ENCODE measurements around the gene KRTAP5-2. TPM values are rescaled to one million over a fixed set of nuclear protein-coding genes. Genes with fewer than 3 reads are reported as not detected.
"Not testable (repeated sequence)": the region's sequence is repeated elsewhere in the genome, so short reads cannot be mapped to it uniquely, and the experiment has no call there.

The KRTAP5-2 gene
- total RNA-seq, 1 donor from 2014 or later = not detected

- no peak for DNase-seq (ENCODE audit: low spot score in 2 of 2, unreplicated experiment in 2 of 2)
- H3K27ac Mint-ChIP-seq = no peak overlapping the region
- no peak for TF ChIP-seq CTCF (IDR thresholded peaks at IDR 0.05; ENCODE audit: unreplicated experiment)
- peaks cover 7% of the 10 kb centered on the region for H3K4me1 Mint-ChIP-seq
- H3K9me3 Mint-ChIP-seq = no peaks in the 10 kb centered on the region
- H3K4me3 Mint-ChIP-seq = no peak overlapping the region
- peaks cover 54% of the 10 kb centered on the region for H3K27me3 Mint-ChIP-seq (ENCODE audit: low read depth)
- H3K36me3 Mint-ChIP-seq = no peaks in the 10 kb centered on the region
Measured at GRCh38 chr11:1624621-1625020, 26.5 kb upstream of the KRTAP5-2 start.

- H3K27ac Mint-ChIP-seq = no peak overlapping the region
- no peak overlapping the region for H3K4me3 Mint-ChIP-seq
- H3K9me3 Mint-ChIP-seq = no peaks in the 10 kb centered on the region
- H3K4me1 Mint-ChIP-seq = peaks cover 7% of the 10 kb centered on the region
- TF ChIP-seq CTCF (IDR thresholded peaks at IDR 0.05; ENCODE audit: unreplicated experiment) = no peak
- no peaks in the 10 kb centered on the region for H3K36me3 Mint-ChIP-seq
- DNase-seq (ENCODE audit: low spot score in 2 of 2, unreplicated experiment in 2 of 2) = no peak
- H3K27me3 Mint-ChIP-seq (ENCODE audit: low read depth) = peaks cover 51% of the 10 kb centered on the region
Measured at GRCh38 chr11:1623716-1624115, 25.6 kb upstream of the KRTAP5-2 start.

- peaks cover 46% of the 10 kb centered on the region for H3K27me3 Mint-ChIP-seq (ENCODE audit: low read depth)
- no peak within 1 kb of the TSS for H3K27ac Mint-ChIP-seq
- no peak within 1 kb of the TSS for H3K4me3 Mint-ChIP-seq
- peaks cover 7% of the 10 kb centered on the region for H3K4me1 Mint-ChIP-seq
- peaks cover 5% of the 10 kb centered on the region for H3K9me3 Mint-ChIP-seq
- DNase-seq (ENCODE audit: low spot score in 2 of 2, unreplicated experiment in 2 of 2) = no peak
- TF ChIP-seq CTCF (IDR thresholded peaks at IDR 0.05; ENCODE audit: unreplicated experiment) = no peak
- H3K36me3 Mint-ChIP-seq = no peaks in the 10 kb centered on the region
Measured at GRCh38 chr11:1622086-1622485, 24.0 kb upstream of the KRTAP5-2 start, which contains the start of gene KRTAP5-4. KRTAP5-4 (minus strand) TSS chr11:1622138; CDS start chr11:1622093, 45 bp downstream.

- Mint-ChIP-seq H3K36me3 (no peaks in the 10 kb centered on the region), H3K27me3 (ENCODE audit: low read depth) (peaks cover 38% of the 10 kb centered on the region), H3K4me3 (no peak overlapping the region), H3K9me3 (peaks cover 15% of the 10 kb centered on the region), H3K27ac (no peak overlapping the region), H3K4me1 (peaks cover 7% of the 10 kb centered on the region)
- TF ChIP-seq CTCF (IDR thresholded peaks at IDR 0.05; ENCODE audit: unreplicated experiment) = no peak
- no peak for DNase-seq (ENCODE audit: low spot score in 2 of 2, unreplicated experiment in 2 of 2)
Measured at GRCh38 chr11:1619449-1619848, 21.4 kb upstream of the KRTAP5-2 start.

- H3K27me3 Mint-ChIP-seq (ENCODE audit: low read depth) = peaks cover 33% of the 10 kb centered on the region
- no peak for TF ChIP-seq CTCF (IDR thresholded peaks at IDR 0.05; ENCODE audit: unreplicated experiment)
- peaks cover 7% of the 10 kb centered on the region for H3K4me1 Mint-ChIP-seq
- no peak for DNase-seq (ENCODE audit: low spot score in 2 of 2, unreplicated experiment in 2 of 2)
- H3K4me3 Mint-ChIP-seq = no peak overlapping the region
- no peak overlapping the region for H3K27ac Mint-ChIP-seq
- no peaks in the 10 kb centered on the region for H3K36me3 Mint-ChIP-seq
- H3K9me3 Mint-ChIP-seq = peaks cover 15% of the 10 kb centered on the region
Measured at GRCh38 chr11:1618231-1618630, 20.1 kb upstream of the KRTAP5-2 start.

- H3K4me1 Mint-ChIP-seq = peaks cover 8% of the 10 kb centered on the region
- peaks cover 4% of the 10 kb centered on the region for H3K9me3 Mint-ChIP-seq
- no peak within 1 kb of the TSS for H3K27ac Mint-ChIP-seq
- H3K36me3 Mint-ChIP-seq = no peaks in the 10 kb centered on the region
- no peak for DNase-seq (ENCODE audit: low spot score in 2 of 2, unreplicated experiment in 2 of 2)
- TF ChIP-seq CTCF (IDR thresholded peaks at IDR 0.05; ENCODE audit: unreplicated experiment) = no peak
- H3K27me3 Mint-ChIP-seq (ENCODE audit: low read depth) = peaks cover 33% of the 10 kb centered on the region
- no peak within 1 kb of the TSS for H3K4me3 Mint-ChIP-seq
Measured at GRCh38 chr11:1608363-1608762, 10.3 kb upstream of the KRTAP5-2 start, which contains the start of gene KRTAP5-3. KRTAP5-3 (minus strand) TSS chr11:1608463; CDS start chr11:1608385, 78 bp downstream.

- H3K4me3 Mint-ChIP-seq; H3K27ac Mint-ChIP-seq; DNase-seq (ENCODE audit: low spot score in 2 of 2, unreplicated experiment in 2 of 2); H3K4me1 Mint-ChIP-seq; H3K9me3 Mint-ChIP-seq; H3K36me3 Mint-ChIP-seq: not testable (repeated sequence)
- peaks cover 38% of the 10 kb centered on the region for H3K27me3 Mint-ChIP-seq (ENCODE audit: low read depth)
Measured at GRCh38 chr11:1607901-1608300, 9.8 kb upstream of the KRTAP5-2 start.

- peaks cover 41% of the 10 kb centered on the region for H3K27me3 Mint-ChIP-seq (ENCODE audit: low read depth)
- not testable (repeated sequence) for DNase-seq (ENCODE audit: low spot score in 2 of 2, unreplicated experiment in 2 of 2); H3K4me3 Mint-ChIP-seq; H3K4me1 Mint-ChIP-seq; H3K9me3 Mint-ChIP-seq; H3K27ac Mint-ChIP-seq; H3K36me3 Mint-ChIP-seq
Measured at GRCh38 chr11:1607156-1607845, 9.2 kb upstream of the KRTAP5-2 start.

All from mesothelial cell of epicardium (in vitro differentiated cells).